ENCODE data around the gene CLIC6. TPM values are rescaled to one million over a fixed set of nuclear protein-coding genes. Genes with fewer than 3 reads are reported as not detected.
A peak's percentile ranks its signal among the peaks of the same experiment; 100 is the strongest.

The CLIC6 gene
- total RNA-seq (2014; rRNA removed; shearing (Covaris generic)), result not detected in 2 replicates
- not detected in 2 replicates for polyA plus RNA-seq (2014; cell fraction: nucleus; rRNA removed)

- no peak for DNase-seq (ENCODE audit: extremely low read depth, low read depth)
Observed at GRCh38 chr21:34668803-34669148, at the start of gene CLIC6. TSS of gene CLIC6 (plus strand) at chr21:34668994. CDS start at chr21:34669389, 395 bp downstream.

- DNase-seq (ENCODE audit: extremely low read depth, low read depth), result no peak
Observed at GRCh38 chr21:34619841-34620665, 48.7 kb upstream of the CLIC6 start.

- DNase-seq (ENCODE audit: extremely low read depth, low read depth), result no peak
Observed at GRCh38 chr21:34621434-34622350, 47.1 kb upstream of the CLIC6 start.

GRCh38 chr21:34623516-34623915 is 45.3 kb upstream of the CLIC6 start:
- no peak for DNase-seq (ENCODE audit: extremely low read depth, low read depth)

GRCh38 chr21:34625030-34625593 is 43.7 kb upstream of the CLIC6 start:
- no peak for DNase-seq (ENCODE audit: extremely low read depth, low read depth)

GRCh38 chr21:34626131-34626530 is 42.7 kb upstream of the CLIC6 start:
- no peak for DNase-seq (ENCODE audit: extremely low read depth, low read depth)

GRCh38 chr21:34630536-34631143 is 38.2 kb upstream of the CLIC6 start:
- DNase-seq (ENCODE audit: extremely low read depth, low read depth), result peak; percentile 46

GRCh38 chr21:34632498-34632897 is 36.3 kb upstream of the CLIC6 start:
- no peak for DNase-seq (ENCODE audit: extremely low read depth, low read depth)

- no peak for DNase-seq (ENCODE audit: extremely low read depth, low read depth)
Observed at GRCh38 chr21:34635307-34635706, 33.5 kb upstream of the CLIC6 start.

GRCh38 chr21:34636961-34637360 is 31.8 kb upstream of the CLIC6 start:
- no peak for DNase-seq (ENCODE audit: extremely low read depth, low read depth)

GRCh38 chr21:34639250-34639649 is 29.5 kb upstream of the CLIC6 start:
- DNase-seq (ENCODE audit: extremely low read depth, low read depth), result no peak

- no peak for DNase-seq (ENCODE audit: extremely low read depth, low read depth)
Observed at GRCh38 chr21:34639882-34640788, 28.7 kb upstream of the CLIC6 start.

GRCh38 chr21:34640858-34641257 is 27.9 kb upstream of the CLIC6 start:
- no peak for DNase-seq (ENCODE audit: extremely low read depth, low read depth)

- DNase-seq (ENCODE audit: extremely low read depth, low read depth), result no peak
Observed at GRCh38 chr21:34642211-34643075, 26.4 kb upstream of the CLIC6 start.

- DNase-seq (ENCODE audit: extremely low read depth, low read depth), result no peak
Observed at GRCh38 chr21:34644825-34645224, 24.0 kb upstream of the CLIC6 start.

- no peak for DNase-seq (ENCODE audit: extremely low read depth, low read depth)
Observed at GRCh38 chr21:34647555-34647954, 21.2 kb upstream of the CLIC6 start.

- no peak for DNase-seq (ENCODE audit: extremely low read depth, low read depth)
Observed at GRCh38 chr21:34648739-34649297, 20.0 kb upstream of the CLIC6 start.

- no peak for DNase-seq (ENCODE audit: extremely low read depth, low read depth)
Observed at GRCh38 chr21:34649400-34649799, 19.4 kb upstream of the CLIC6 start.
